ENCODE data around the gene C1R.
A peak's percentile ranks its signal among the peaks of the same experiment; 100 is the strongest.

C1R gene

DNA sequence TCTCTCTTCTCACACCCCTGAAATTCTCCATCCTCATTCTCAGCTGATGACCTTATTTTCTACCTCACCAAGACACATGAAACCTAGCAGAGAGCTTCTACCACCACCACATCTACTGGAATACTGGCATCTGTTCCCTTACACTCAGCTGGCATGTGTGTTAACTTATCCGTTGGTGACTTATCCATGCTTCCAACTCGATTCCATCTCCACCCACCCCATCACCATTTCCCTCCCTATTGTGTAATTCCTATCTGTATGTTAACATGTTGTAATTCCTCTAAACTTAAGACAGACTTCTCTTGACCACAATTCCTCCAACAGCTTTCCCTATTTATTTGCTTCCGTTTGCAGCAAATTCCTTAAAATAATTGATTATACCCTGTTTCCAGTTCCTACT, 16.3 kb downstream of the C1R start:
- H3K4me3 ChIP-seq (ENCODE audit: low read length), result no peak overlapping the region
- no peak overlapping the region for H3K4me2 ChIP-seq (ENCODE audit: low read length)
- no peaks in the 10 kb centered on the region for H3K27me3 ChIP-seq (ENCODE audit: control insufficient read depth, insufficient read depth, low read length)
- no peak overlapping the region for H3K9ac ChIP-seq (ENCODE audit: low read depth, low read length)
- H3K36me3 ChIP-seq (ENCODE audit: insufficient read depth, low read length), result no peaks in the 10 kb centered on the region
- peaks cover 35% of the 10 kb centered on the region for H3K4me1 ChIP-seq (ENCODE audit: control insufficient read depth, insufficient read depth, low read length)
- no peaks in the 10 kb centered on the region for H3K9me3 ChIP-seq (replicated peaks; ENCODE audit: low read length)

GRCh38 chr12:7075518-7075917, 16.7 kb downstream of the C1R start:
- H3K9ac ChIP-seq (ENCODE audit: low read depth, low read length), result no peak overlapping the region
- H3K4me2 ChIP-seq (ENCODE audit: low read length), result no peak overlapping the region

GRCh38 chr12:7073946-7074345, 18.3 kb downstream of the C1R start:
- H3K4me2 ChIP-seq (ENCODE audit: low read length), result no peak overlapping the region
- H3K4me1 ChIP-seq (ENCODE audit: control insufficient read depth, insufficient read depth, low read length), result peaks cover 22% of the 10 kb centered on the region
- H3K9ac ChIP-seq (ENCODE audit: low read depth, low read length), result no peak overlapping the region
- H3K9me3 ChIP-seq (replicated peaks; ENCODE audit: low read length), result no peaks in the 10 kb centered on the region
- H3K27me3 ChIP-seq (ENCODE audit: control insufficient read depth, insufficient read depth, low read length), result no peaks in the 10 kb centered on the region
- H3K4me3 ChIP-seq (ENCODE audit: low read length), result no peak overlapping the region
- H3K36me3 ChIP-seq (ENCODE audit: insufficient read depth, low read length), result no peaks in the 10 kb centered on the region

More at GRCh38 chr12:7075518-7075917, 16.7 kb downstream of the C1R start:
- Histone ChIP-seq H3K9me3 (replicated peaks; ENCODE audit: low read length) (no peaks in the 10 kb centered on the region), H3K27me3 (ENCODE audit: control insufficient read depth, insufficient read depth, low read length) (no peaks in the 10 kb centered on the region), H3K4me3 (ENCODE audit: low read length) (no peak overlapping the region), H3K36me3 (ENCODE audit: insufficient read depth, low read length) (no peaks in the 10 kb centered on the region), H3K4me1 (ENCODE audit: control insufficient read depth, insufficient read depth, low read length) (peaks cover 31% of the 10 kb centered on the region)

GRCh38 chr12:7072554-7072953, 19.7 kb downstream of the C1R start:
- H3K4me1 ChIP-seq (ENCODE audit: control insufficient read depth, insufficient read depth, low read length), result peaks cover 29% of the 10 kb centered on the region
- no peak overlapping the region for H3K4me3 ChIP-seq (ENCODE audit: low read length)
- no peaks in the 10 kb centered on the region for H3K36me3 ChIP-seq (ENCODE audit: insufficient read depth, low read length)
- no peaks in the 10 kb centered on the region for H3K9me3 ChIP-seq (replicated peaks; ENCODE audit: low read length)
- no peak overlapping the region for H3K9ac ChIP-seq (ENCODE audit: low read depth, low read length)
- H3K27me3 ChIP-seq (ENCODE audit: control insufficient read depth, insufficient read depth, low read length), result no peaks in the 10 kb centered on the region
- no peak overlapping the region for H3K4me2 ChIP-seq (ENCODE audit: low read length)

DNA sequence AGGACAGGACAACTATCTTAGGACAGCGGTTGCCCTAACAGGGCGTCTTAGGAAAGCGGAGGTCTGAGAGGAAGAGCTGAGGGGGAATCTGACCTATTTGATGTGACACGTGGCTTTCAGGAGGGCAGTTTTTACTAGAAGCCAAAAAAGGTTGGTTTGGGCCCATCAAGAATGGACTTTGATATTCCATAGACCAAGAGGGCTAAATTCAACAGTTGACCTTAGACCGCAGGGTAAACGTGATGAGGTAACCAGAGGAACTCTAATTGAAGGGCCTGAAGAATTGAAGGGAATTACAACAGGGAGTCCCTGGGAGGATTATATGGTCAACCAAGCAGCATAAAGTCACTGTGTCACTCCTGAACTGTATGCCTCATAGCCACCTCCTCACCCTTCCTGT, 20.2 kb downstream of the C1R start:
- Histone ChIP-seq H3K4me3 (ENCODE audit: low read length) (no peak overlapping the region), H3K9ac (ENCODE audit: low read depth, low read length) (no peak overlapping the region), H3K9me3 (replicated peaks; ENCODE audit: low read length) (no peaks in the 10 kb centered on the region), H3K4me2 (ENCODE audit: low read length) (no peak overlapping the region), H3K36me3 (ENCODE audit: insufficient read depth, low read length) (no peaks in the 10 kb centered on the region), H3K27me3 (ENCODE audit: control insufficient read depth, insufficient read depth, low read length) (no peaks in the 10 kb centered on the region), H3K4me1 (ENCODE audit: control insufficient read depth, insufficient read depth, low read length) (peaks cover 29% of the 10 kb centered on the region)

DNA sequence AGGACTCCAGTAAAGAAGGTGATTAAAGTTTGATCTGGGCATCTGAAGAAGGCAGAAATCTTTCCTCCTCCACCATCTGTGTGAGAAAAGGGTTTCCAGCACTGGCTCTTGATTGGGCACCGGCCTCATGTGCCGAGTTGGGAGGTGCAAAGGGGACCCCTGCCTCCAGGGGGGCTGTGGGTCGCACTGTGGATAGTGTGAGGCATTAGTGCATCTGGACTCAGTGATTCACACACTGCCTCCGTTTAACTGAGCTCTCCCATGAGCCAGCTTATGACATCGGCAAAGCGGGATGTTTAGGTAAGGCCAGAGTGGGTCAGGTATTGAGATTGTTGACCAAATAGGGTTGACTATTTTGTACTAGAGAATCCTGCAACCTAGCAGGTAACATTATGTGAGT, 22.9 kb downstream of the C1R start:
- peaks cover 17% of the 10 kb centered on the region for H3K4me1 ChIP-seq (ENCODE audit: control insufficient read depth, insufficient read depth, low read length)

GRCh38 chr12:7068994-7069346, 23.3 kb downstream of the C1R start:
- peaks cover 17% of the 10 kb centered on the region for H3K4me1 ChIP-seq (ENCODE audit: control insufficient read depth, insufficient read depth, low read length)
- H3K4me3 ChIP-seq (ENCODE audit: low read length), result no peak overlapping the region
- no peak overlapping the region for H3K4me2 ChIP-seq (ENCODE audit: low read length)
- H3K9ac ChIP-seq (ENCODE audit: low read depth, low read length), result no peak overlapping the region
- H3K9me3 ChIP-seq (replicated peaks; ENCODE audit: low read length), result no peaks in the 10 kb centered on the region
- no peaks in the 10 kb centered on the region for H3K27me3 ChIP-seq (ENCODE audit: control insufficient read depth, insufficient read depth, low read length)
- no peaks in the 10 kb centered on the region for H3K36me3 ChIP-seq (ENCODE audit: insufficient read depth, low read length)

More for the DNA sequence above, 22.9 kb downstream of the C1R start:
- Histone ChIP-seq H3K4me3 (ENCODE audit: low read length) (no peak overlapping the region), H3K9me3 (replicated peaks; ENCODE audit: low read length) (no peaks in the 10 kb centered on the region), H3K9ac (ENCODE audit: low read depth, low read length) (no peak overlapping the region), H3K36me3 (ENCODE audit: insufficient read depth, low read length) (no peaks in the 10 kb centered on the region), H3K27me3 (ENCODE audit: control insufficient read depth, insufficient read depth, low read length) (no peaks in the 10 kb centered on the region), H3K4me2 (ENCODE audit: low read length) (no peak overlapping the region)

- Histone ChIP-seq H3K9ac (ENCODE audit: low read depth, low read length) (peak overlapping the region; percentile 10), H3K36me3 (ENCODE audit: insufficient read depth, low read length) (no peaks in the 10 kb centered on the region), H3K4me3 (ENCODE audit: low read length) (no peak overlapping the region), H3K4me1 (ENCODE audit: control insufficient read depth, insufficient read depth, low read length) (peaks cover 17% of the 10 kb centered on the region), H3K4me2 (ENCODE audit: low read length) (peak overlapping the region; percentile 34), H3K9me3 (replicated peaks; ENCODE audit: low read length) (no peaks in the 10 kb centered on the region), H3K27me3 (ENCODE audit: control insufficient read depth, insufficient read depth, low read length) (no peaks in the 10 kb centered on the region)
Measured at GRCh38 chr12:7068240-7068993, 23.8 kb downstream of the C1R start.

- H3K4me2 ChIP-seq (ENCODE audit: low read length), result no peak overlapping the region
- peaks cover 17% of the 10 kb centered on the region for H3K4me1 ChIP-seq (ENCODE audit: control insufficient read depth, insufficient read depth, low read length)
- H3K9me3 ChIP-seq (replicated peaks; ENCODE audit: low read length), result no peaks in the 10 kb centered on the region
- no peaks in the 10 kb centered on the region for H3K27me3 ChIP-seq (ENCODE audit: control insufficient read depth, insufficient read depth, low read length)
- H3K36me3 ChIP-seq (ENCODE audit: insufficient read depth, low read length), result no peaks in the 10 kb centered on the region
- H3K4me3 ChIP-seq (ENCODE audit: low read length), result no peak overlapping the region
- no peak overlapping the region for H3K9ac ChIP-seq (ENCODE audit: low read depth, low read length)
Measured at GRCh38 chr12:7067096-7067495, 25.1 kb downstream of the C1R start.

DNA sequence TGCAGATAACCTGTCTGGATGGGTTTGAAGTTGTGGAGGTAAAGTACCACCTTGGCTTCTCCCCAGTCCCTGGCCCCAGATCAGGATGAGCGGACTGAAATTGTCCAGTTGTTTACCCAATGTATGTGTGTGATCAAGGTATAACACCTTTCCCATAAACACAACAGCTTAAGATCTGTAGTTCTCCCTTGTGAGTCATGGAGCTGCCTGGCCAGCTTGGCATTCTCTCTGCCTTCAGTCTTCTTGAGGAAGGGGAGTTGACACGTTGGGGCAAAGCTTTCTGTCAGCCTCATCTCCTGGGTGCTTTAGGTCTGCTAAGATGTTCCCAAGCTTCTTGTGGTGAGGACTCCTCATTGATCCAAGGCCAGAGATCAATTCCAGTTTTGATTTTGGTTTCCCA, 25.6 kb downstream of the C1R start:
- H3K9ac ChIP-seq (ENCODE audit: low read depth, low read length), result no peak overlapping the region
- H3K4me2 ChIP-seq (ENCODE audit: low read length), result no peak overlapping the region
- H3K27me3 ChIP-seq (ENCODE audit: control insufficient read depth, insufficient read depth, low read length), result no peaks in the 10 kb centered on the region
- H3K4me1 ChIP-seq (ENCODE audit: control insufficient read depth, insufficient read depth, low read length), result peaks cover 17% of the 10 kb centered on the region
- no peaks in the 10 kb centered on the region for H3K9me3 ChIP-seq (replicated peaks; ENCODE audit: low read length)
- no peaks in the 10 kb centered on the region for H3K36me3 ChIP-seq (ENCODE audit: insufficient read depth, low read length)
- no peak overlapping the region for H3K4me3 ChIP-seq (ENCODE audit: low read length)

GRCh38 chr12:7065073-7065623, 27.1 kb downstream of the C1R start:
- no peak overlapping the region for H3K4me3 ChIP-seq (ENCODE audit: low read length)
- H3K4me2 ChIP-seq (ENCODE audit: low read length), result no peak overlapping the region
- no peaks in the 10 kb centered on the region for H3K27me3 ChIP-seq (ENCODE audit: control insufficient read depth, insufficient read depth, low read length)
- H3K9me3 ChIP-seq (replicated peaks; ENCODE audit: low read length), result no peaks in the 10 kb centered on the region
- H3K4me1 ChIP-seq (ENCODE audit: control insufficient read depth, insufficient read depth, low read length), result peaks cover 25% of the 10 kb centered on the region
- H3K36me3 ChIP-seq (ENCODE audit: insufficient read depth, low read length), result no peaks in the 10 kb centered on the region
- no peak overlapping the region for H3K9ac ChIP-seq (ENCODE audit: low read depth, low read length)

- H3K27me3 ChIP-seq (ENCODE audit: control insufficient read depth, insufficient read depth, low read length), result no peaks in the 10 kb centered on the region
- H3K36me3 ChIP-seq (ENCODE audit: insufficient read depth, low read length), result no peaks in the 10 kb centered on the region
- no peak overlapping the region for H3K4me3 ChIP-seq (ENCODE audit: low read length)
- H3K4me1 ChIP-seq (ENCODE audit: control insufficient read depth, insufficient read depth, low read length), result peaks cover 28% of the 10 kb centered on the region
- no peak overlapping the region for H3K4me2 ChIP-seq (ENCODE audit: low read length)
- no peaks in the 10 kb centered on the region for H3K9me3 ChIP-seq (replicated peaks; ENCODE audit: low read length)
- H3K9ac ChIP-seq (ENCODE audit: low read depth, low read length), result no peak overlapping the region
Measured at GRCh38 chr12:7064516-7064915, 27.7 kb downstream of the C1R start.

All from skeletal muscle satellite cell (primary cell).